ENCODE data around the gene CELSR2. TPM values are rescaled to one million over a fixed set of nuclear protein-coding genes. Genes with fewer than 3 reads are reported as not detected.

CELSR2 gene
- total RNA-seq, 3 donors from 2014 or later = 1.3 to 19.5 (median 13.8) TPM

DNA sequence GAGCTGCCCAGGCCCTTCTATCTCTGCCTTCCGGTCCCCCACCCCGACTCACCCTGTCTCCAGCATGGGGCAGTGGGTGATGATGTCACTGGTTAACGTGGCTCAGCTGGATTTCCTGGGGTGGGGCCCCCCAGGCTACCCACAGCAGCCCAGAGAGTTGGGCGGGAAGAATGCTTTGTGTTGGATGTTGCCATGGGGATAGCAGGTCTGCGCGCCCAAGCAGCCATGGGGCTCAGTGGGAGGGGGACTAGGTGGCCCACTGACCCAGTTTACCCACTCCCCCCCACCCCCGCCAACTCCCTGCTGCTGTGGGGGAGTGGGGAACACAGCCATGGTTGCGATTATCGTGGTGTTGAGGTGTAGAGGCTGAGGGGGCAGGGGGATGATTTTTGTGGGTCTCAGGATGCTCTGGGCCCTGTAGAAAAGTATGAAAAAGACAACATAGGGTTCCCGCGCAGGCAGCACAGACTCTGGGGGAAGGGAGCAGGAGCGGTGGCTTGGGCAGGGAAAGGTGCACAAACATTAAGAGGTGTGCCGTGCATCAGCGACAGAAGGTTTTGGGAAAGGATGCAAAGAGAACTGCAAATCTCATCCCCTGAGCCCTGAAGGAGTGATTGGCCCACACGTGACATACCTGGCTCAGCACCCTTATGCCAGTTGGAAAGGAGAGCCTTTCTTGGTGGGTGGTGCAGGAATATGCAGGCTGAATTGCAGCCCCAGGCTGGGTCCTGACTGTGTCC, 8.5 kb downstream of the CELSR2 start:
- H3K9me3 ChIP-seq = no peaks in the 10 kb centered on the region
- peaks cover 6 to 9% of the 10 kb centered on the region in 2 donors for H3K4me1 ChIP-seq
- intact Hi-C loops (cut with DNase I; ENCODE audit: low total_unique reads) = no loop called here
- TF ChIP-seq POLR2AphosphoS5 (IDR thresholded peaks at IDR 0.05) (no peak), POLR2A (IDR thresholded peaks at IDR 0.05) (no peak)
- TF ChIP-seq, protein P1, sequence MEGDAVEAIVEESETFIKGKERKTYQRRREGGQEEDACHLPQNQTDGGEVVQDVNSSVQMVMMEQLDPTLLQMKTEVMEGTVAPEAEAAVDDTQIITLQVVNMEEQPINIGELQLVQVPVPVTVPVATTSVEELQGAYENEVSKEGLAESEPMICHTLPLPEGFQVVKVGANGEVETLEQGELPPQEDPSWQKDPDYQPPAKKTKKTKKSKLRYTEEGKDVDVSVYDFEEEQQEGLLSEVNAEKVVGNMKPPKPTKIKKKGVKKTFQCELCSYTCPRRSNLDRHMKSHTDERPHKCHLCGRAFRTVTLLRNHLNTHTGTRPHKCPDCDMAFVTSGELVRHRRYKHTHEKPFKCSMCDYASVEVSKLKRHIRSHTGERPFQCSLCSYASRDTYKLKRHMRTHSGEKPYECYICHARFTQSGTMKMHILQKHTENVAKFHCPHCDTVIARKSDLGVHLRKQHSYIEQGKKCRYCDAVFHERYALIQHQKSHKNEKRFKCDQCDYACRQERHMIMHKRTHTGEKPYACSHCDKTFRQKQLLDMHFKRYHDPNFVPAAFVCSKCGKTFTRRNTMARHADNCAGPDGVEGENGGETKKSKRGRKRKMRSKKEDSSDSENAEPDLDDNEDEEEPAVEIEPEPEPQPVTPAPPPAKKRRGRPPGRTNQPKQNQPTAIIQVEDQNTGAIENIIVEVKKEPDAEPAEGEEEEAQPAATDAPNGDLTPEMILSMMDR (IDR thresholded peaks at IDR 0.05) = no peak
- no peak for DNase-seq (ENCODE audit: low spot score in 2 of 2)
- peak overlapping the region; percentile 38 to 68 for H3K27ac ChIP-seq
- no peak overlapping the region for H3K4me3 ChIP-seq
- no peaks in the 10 kb centered on the region for H3K27me3 ChIP-seq
- H3K36me3 ChIP-seq = no peaks in the 10 kb centered on the region

DNA sequence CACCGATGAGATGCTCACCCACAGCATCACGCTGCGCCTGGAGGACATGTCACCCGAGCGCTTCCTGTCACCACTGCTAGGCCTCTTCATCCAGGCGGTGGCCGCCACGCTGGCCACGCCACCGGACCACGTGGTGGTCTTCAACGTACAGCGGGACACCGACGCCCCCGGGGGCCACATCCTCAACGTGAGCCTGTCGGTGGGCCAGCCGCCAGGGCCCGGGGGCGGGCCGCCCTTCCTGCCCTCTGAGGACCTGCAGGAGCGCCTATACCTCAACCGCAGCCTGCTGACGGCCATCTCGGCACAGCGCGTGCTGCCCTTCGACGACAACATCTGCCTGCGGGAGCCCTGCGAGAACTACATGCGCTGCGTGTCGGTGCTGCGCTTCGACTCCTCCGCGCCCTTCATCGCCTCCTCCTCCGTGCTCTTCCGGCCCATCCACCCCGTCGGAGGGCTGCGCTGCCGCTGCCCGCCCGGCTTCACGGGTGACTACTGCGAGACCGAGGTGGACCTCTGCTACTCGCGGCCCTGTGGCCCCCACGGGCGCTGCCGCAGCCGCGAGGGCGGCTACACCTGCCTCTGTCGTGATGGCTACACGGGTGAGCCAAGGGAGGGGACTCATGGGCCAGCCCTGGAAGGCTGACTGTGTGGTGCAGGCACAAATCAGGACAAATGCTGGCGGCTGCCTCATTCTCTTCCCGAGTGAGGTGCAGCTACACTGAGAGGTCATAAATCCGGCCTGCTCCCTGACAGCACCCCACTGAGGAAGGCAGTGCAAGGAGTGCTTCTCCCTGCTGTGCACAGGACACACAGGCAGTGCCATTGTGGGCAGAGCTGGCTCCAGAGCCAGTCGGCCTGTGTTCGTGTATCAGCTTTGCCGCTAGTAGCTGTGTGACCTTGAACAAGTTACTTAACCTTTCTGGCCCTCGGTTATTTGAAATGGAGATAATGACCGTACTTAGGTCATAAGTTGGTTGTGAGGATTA, 9.4 kb downstream of the CELSR2 start:
- H3K4me1 ChIP-seq = peaks cover 3 to 9% of the 10 kb centered on the region in 2 donors
- H3K36me3 ChIP-seq = no peaks in the 10 kb centered on the region
- DNase-seq (ENCODE audit: low spot score in 2 of 2) = no peak
- no peaks in the 10 kb centered on the region for H3K9me3 ChIP-seq
- no peaks in the 10 kb centered on the region for H3K27me3 ChIP-seq
- no peak for TF ChIP-seq POLR2A (IDR thresholded peaks at IDR 0.05)
- no peak for TF ChIP-seq POLR2AphosphoS5 (IDR thresholded peaks at IDR 0.05)
- TF ChIP-seq, protein P1 (IDR thresholded peaks at IDR 0.05) = no peak
- intact Hi-C loops (cut with DNase I; ENCODE audit: low total_unique reads) = no loop called here
- H3K4me3 ChIP-seq = no peak overlapping the region
- peak overlapping the region in 1 of 2 donors; percentile 68 for H3K27ac ChIP-seq

DNA sequence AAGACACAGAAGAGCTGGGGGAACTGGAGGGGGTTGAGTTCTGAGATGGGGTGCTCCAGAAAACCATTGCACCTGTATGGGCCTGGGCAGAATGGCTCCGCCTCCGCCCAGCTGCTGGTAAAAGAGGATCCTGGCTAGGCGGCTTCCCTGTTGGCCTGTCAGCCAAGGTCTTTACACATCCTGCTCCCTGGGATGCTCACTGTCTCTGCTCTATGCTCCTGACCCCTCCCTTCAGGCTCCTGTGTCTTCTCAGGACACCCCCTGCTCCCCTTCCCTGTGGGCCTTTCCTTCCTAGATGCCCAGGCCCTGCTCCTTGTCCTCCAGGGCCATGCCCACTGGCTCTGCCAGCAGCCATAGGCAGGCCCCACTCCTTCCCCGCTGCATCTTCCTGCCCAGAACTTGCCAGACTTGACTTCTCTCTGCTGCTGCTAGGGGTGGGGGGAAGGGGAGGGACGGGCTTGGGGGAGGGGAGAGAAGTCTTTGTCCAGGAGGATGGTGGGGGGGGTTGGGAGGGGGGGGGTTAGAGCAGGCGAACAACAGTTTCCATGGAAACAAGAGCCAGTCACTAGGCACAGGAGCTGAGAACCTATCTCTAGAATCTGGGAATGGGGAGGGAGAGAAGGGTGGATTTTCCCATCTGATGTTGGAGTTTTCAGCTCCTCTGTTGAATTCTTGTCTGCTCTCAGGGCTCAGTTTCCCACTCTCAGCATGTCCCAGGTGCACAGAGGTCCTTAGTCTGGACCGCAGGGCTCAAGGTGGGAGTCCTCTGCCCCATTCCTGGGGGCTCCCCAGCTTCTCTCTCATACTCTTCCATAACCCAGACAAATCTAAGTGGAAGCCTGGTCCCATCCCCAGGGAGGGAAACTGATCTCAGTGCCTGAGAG, 10.6 kb downstream of the CELSR2 start:
- H3K27me3 ChIP-seq = no peaks in the 10 kb centered on the region
- DNase-seq (ENCODE audit: low spot score in 2 of 2) = no peak
- no peaks in the 10 kb centered on the region for H3K9me3 ChIP-seq
- no peaks in the 10 kb centered on the region for H3K4me1 ChIP-seq
- intact Hi-C loops (cut with DNase I; ENCODE audit: low total_unique reads) = loop anchor here (10.0 kb wide), 1 partner anchor 145 kb away; no protein-coding TSS in a partner anchor
- no peak overlapping the region for H3K27ac ChIP-seq
- no peak overlapping the region for H3K4me3 ChIP-seq
- no peaks in the 10 kb centered on the region for H3K36me3 ChIP-seq
- TF ChIP-seq POLR2AphosphoS5 (IDR thresholded peaks at IDR 0.05) (no peak), POLR2A (IDR thresholded peaks at IDR 0.05) (no peak)
- TF ChIP-seq, protein P1 (IDR thresholded peaks at IDR 0.05) = no peak

DNA sequence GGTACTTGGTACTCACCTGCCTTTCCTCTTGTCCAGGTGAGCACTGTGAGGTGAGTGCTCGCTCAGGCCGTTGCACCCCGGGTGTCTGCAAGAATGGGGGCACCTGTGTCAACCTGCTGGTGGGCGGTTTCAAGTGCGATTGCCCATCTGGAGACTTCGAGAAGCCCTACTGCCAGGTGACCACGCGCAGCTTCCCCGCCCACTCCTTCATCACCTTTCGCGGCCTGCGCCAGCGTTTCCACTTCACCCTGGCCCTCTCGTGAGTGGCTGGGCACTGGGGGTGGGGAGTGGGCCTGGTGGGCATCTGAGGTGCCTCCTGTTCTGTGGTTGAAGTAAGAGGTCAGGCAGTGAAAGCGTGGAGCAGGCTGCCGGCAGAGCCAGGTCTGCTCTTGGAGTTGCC, 11.7 kb downstream of the CELSR2 start:
- Histone ChIP-seq H3K36me3 (no peaks in the 10 kb centered on the region), H3K27me3 (no peaks in the 10 kb centered on the region), H3K4me1 (no peaks in the 10 kb centered on the region), H3K27ac (no peak overlapping the region), H3K4me3 (no peak overlapping the region), H3K9me3 (no peaks in the 10 kb centered on the region)
- DNase-seq (ENCODE audit: low spot score in 2 of 2) = no peak
- intact Hi-C loops (cut with DNase I; ENCODE audit: low total_unique reads) = loop anchor here (10.0 kb wide), 1 partner anchor 144 kb away; no protein-coding TSS in a partner anchor
- TF ChIP-seq POLR2AphosphoS5 (IDR thresholded peaks at IDR 0.05) = no peak
- TF ChIP-seq, protein P1 (IDR thresholded peaks at IDR 0.05) = no peak
- no peak for TF ChIP-seq POLR2A (IDR thresholded peaks at IDR 0.05)

Data from breast epithelium (tissue), 4 donors.